ENCODE data around the gene LCP2.

- TF ChIP-seq FOSL2 (IDR thresholded peaks at IDR 0.05) (no peak), FOSL2 (CRISPR knock-in tag; IDR thresholded peaks at IDR 0.05) (no peak), CHD4 (IDR thresholded peaks at IDR 0.05; ENCODE audit: borderline replicate concordance) (no peak), CTCF (IDR thresholded peaks at IDR 0.05) (no peak), ZFP36 (IDR thresholded peaks at IDR 0.05; ENCODE audit: borderline replicate concordance, partially characterized antibody) (no peak), RCOR1 (IDR thresholded peaks at IDR 0.05; ENCODE audit: low read depth, low read length) (no peak), NPAS2 (CRISPR knock-in tag; IDR thresholded peaks at IDR 0.05; ENCODE audit: borderline replicate concordance) (no peak), POLR2A (IDR thresholded peaks at IDR 0.05; ENCODE audit: low read length) (no peak), ZNF302 (CRISPR knock-in tag; IDR thresholded peaks at IDR 0.05) (no peak)
- TF ChIP-seq, protein P1, sequence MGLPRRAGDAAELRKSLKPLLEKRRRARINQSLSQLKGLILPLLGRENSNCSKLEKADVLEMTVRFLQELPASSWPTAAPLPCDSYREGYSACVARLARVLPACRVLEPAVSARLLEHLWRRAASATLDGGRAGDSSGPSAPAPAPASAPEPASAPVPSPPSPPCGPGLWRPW (IDR thresholded peaks at IDR 0.05) = no peak
Observed at GRCh38 chr5:170211575-170212334, 85.8 kb downstream of the LCP2 start.

Data from A549 (cell line).